H1 (cell line): ENCODE measurements around the gene ZSCAN4. TPM values are rescaled to one million over a fixed set of nuclear protein-coding genes. Genes with fewer than 3 reads are reported as not detected.

Experiments used
- CTCF ChIA-PET: fragments of 300-600 bp; sonication (Branson Sonifier 250); formaldehyde crosslinking; loops from one replicate; lab custom pipeline; 2021; ENCODE audit not compliant: partially characterized antibody; lab: Charles Lee
- POLR2A ChIA-PET: fragments of 300-600 bp; sonication (Branson Sonifier 250); formaldehyde crosslinking; loops from one replicate; lab custom pipeline; 2021; ENCODE audit warnings: inconsistent platforms; ENCODE audit not compliant: partially characterized antibody; lab: Charles Lee
- DNase-seq, 2 experiments: peaks; one replicate each; pipeline versions ENCODE4 v3.0.0 to v3.0.0-alpha.2; 2010 to 2022; ENCODE audit warnings: low spot score in 2 of 2, low read depth in 1 of 2, mixed read lengths in 1 of 2
- FAIRE-seq: peaks from 2 replicates; lab custom pipeline; 2011; peaks lifted over from hg19 to GRCh38; lab: Jason Lieb, UNC
- H2AFZ ChIP-seq: 2 replicates; pipeline ENCODE4 v1.8.1; 2012; ENCODE audit warnings: low read length, inconsistent platforms
- H2AK5ac ChIP-seq: 2 replicates; pipeline ENCODE4 v1.6.1; 2013; ENCODE audit warnings: low read depth, low read length
- H2BK120ac ChIP-seq: replicated peaks from 2 replicates; pipeline ENCODE3; 2013; ENCODE audit warnings: low read depth, low read length, inconsistent platforms
- H2BK12ac ChIP-seq: 2 replicates; pipeline ENCODE4 v1.6.1; 2013; ENCODE audit warnings: low read depth, low read length
- H2BK15ac ChIP-seq: 2 replicates; pipeline ENCODE4 v1.6.1; 2013; ENCODE audit warnings: low read length
- H2BK20ac ChIP-seq: 2 replicates; pipeline ENCODE4 v1.6.1; 2013; ENCODE audit warnings: low read length
- H2BK5ac ChIP-seq: 2 replicates; pipeline ENCODE4 v1.6.1; 2013; ENCODE audit warnings: low read depth, low read length
- H3K14ac ChIP-seq: 2 replicates; pipeline ENCODE4 v1.6.1; 2013; ENCODE audit warnings: inconsistent platforms; ENCODE audit not compliant: insufficient read length
- H3K18ac ChIP-seq: 2 replicates; pipeline ENCODE4 v1.6.1; 2013; ENCODE audit warnings: low read length; ENCODE audit errors: extremely low read depth
- H3K23ac ChIP-seq: 2 replicates; pipeline ENCODE4 v1.6.1; 2013; ENCODE audit warnings: inconsistent platforms; ENCODE audit not compliant: insufficient read length
- H3K23me2 ChIP-seq: 2 replicates; pipeline ENCODE4 v1.6.1; 2013; ENCODE audit warnings: low read depth, low read length
- H3K27ac ChIP-seq: 2 replicates; pipeline ENCODE4 v1.6.1; 2011; ENCODE audit warnings: low read depth, low read length, inconsistent platforms
- H3K27me3 ChIP-seq, 4 experiments: replicated peaks in 1 of 4; 1 replicate in 1 of 4; 2 replicates in 3 of 4; pipeline versions ENCODE4 v1.6.1 to v1.8.1; 2011 to 2013; ENCODE audit warnings: low read length in 3 of 4, mild to moderate bottlenecking in 3 of 4, inconsistent platforms in 2 of 4, mixed read lengths in 2 of 4, moderate library complexity in 1 of 4; ENCODE audit not compliant: control insufficient read depth in 3 of 4, insufficient read depth in 3 of 4; ENCODE audit errors: extremely low read depth in 1 of 4
- H3K36me3 ChIP-seq, 4 experiments: 2 replicates each; pipeline versions ENCODE4 v1.6.1 to v1.8.1; 2011 to 2013; ENCODE audit warnings: mild to moderate bottlenecking in 4 of 4, low read length in 3 of 4, moderate library complexity in 2 of 4, control low read depth in 1 of 4, inconsistent platforms in 1 of 4; ENCODE audit not compliant: insufficient read depth in 4 of 4, control insufficient read depth in 2 of 4
- H3K4ac ChIP-seq: replicated peaks from 2 replicates; pipeline ENCODE3; 2013; ENCODE audit warnings: low read length, low read depth, mixed read lengths, inconsistent platforms; ENCODE audit not compliant: insufficient read length
- H3K4me1 ChIP-seq, 4 experiments: replicated peaks in 1 of 4; 1 replicate in 1 of 4; 2 replicates in 3 of 4; pipeline versions ENCODE4 v1.6.1 to v1.8.1; 2011 to 2013; ENCODE audit warnings: low read length in 3 of 4, inconsistent platforms in 2 of 4, mixed read lengths in 1 of 4; ENCODE audit not compliant: insufficient read depth in 4 of 4, control insufficient read depth in 3 of 4
- H3K4me2 ChIP-seq, 2 experiments: 2 replicates each; pipeline versions ENCODE4 v1.6.1 to v1.8.1; 2011 to 2013; ENCODE audit warnings: low read depth in 2 of 2, low read length in 2 of 2, control low read depth in 1 of 2, inconsistent platforms in 1 of 2, mild to moderate bottlenecking in 1 of 2; ENCODE audit not compliant: insufficient read depth in 1 of 2
- H3K4me3 ChIP-seq, 4 experiments: fragments of 200-600, 300-600 bp in 1 of 4; sonication (generic), shearing (Covaris generic), sonication (Bioruptor Twin) in 1 of 4; 2 replicates each; pipeline versions ENCODE4 v1.5.1 to v1.8.1; 2011 to 2016; ENCODE audit warnings: low read length in 4 of 4, low read depth in 3 of 4, control low read depth in 2 of 4, inconsistent platforms in 2 of 4, mild to moderate bottlenecking in 2 of 4, mixed read lengths in 1 of 4, moderate library complexity in 1 of 4; ENCODE audit not compliant: insufficient read depth in 2 of 4; ENCODE audit errors: extremely low read depth in 1 of 4
- H3K56ac ChIP-seq: replicated peaks from 2 replicates; pipeline ENCODE3; 2013; ENCODE audit warnings: low read depth, mild to moderate bottlenecking, mixed read lengths, low read length, inconsistent platforms; ENCODE audit not compliant: insufficient read length
- H3K79me1 ChIP-seq: 2 replicates; pipeline ENCODE4 v1.6.1; 2013; ENCODE audit warnings: low read depth, low read length, control low read depth
- H3K79me2 ChIP-seq, 2 experiments: 2 replicates each; pipeline versions ENCODE4 v1.6.1 to v1.8.1; 2012 to 2013; ENCODE audit warnings: low read length in 2 of 2, mild to moderate bottlenecking in 2 of 2, inconsistent platforms in 1 of 2; ENCODE audit not compliant: insufficient read depth in 2 of 2, control insufficient read depth in 1 of 2
- H3K9ac ChIP-seq, 4 experiments: replicated peaks in 1 of 4; 1 replicate in 1 of 4; 2 replicates in 3 of 4; pipeline versions ENCODE4 v1.6.1 to v1.8.1; 2011 to 2013; ENCODE audit warnings: low read depth in 3 of 4, low read length in 3 of 4, control low read depth in 2 of 4, mild to moderate bottlenecking in 2 of 4, moderate library complexity in 2 of 4, inconsistent platforms in 1 of 4; ENCODE audit errors: extremely low read depth in 1 of 4
- H3K9me3 ChIP-seq, 2 experiments: 2 replicates each; pipeline versions ENCODE4 v1.6.1 to v1.8.1; 2012 to 2013; ENCODE audit warnings: mild to moderate bottlenecking in 2 of 2, moderate library complexity in 2 of 2, control low read depth in 1 of 2, inconsistent platforms in 1 of 2, low read depth in 1 of 2, low read length in 1 of 2, mixed read lengths in 1 of 2; ENCODE audit not compliant: insufficient read depth in 2 of 2
- H4K20me1 ChIP-seq, 2 experiments: replicated peaks in 1 of 2; 2 replicates each; pipeline versions ENCODE3 to v1.8.1; 2011 to 2013; ENCODE audit warnings: inconsistent platforms in 2 of 2, low read length in 2 of 2, mild to moderate bottlenecking in 1 of 2; ENCODE audit not compliant: insufficient read depth in 2 of 2, control insufficient read depth in 1 of 2
- H4K5ac ChIP-seq: 2 replicates; pipeline ENCODE4 v1.6.1; 2013; ENCODE audit warnings: low read length, low read depth, mixed read lengths, inconsistent platforms; ENCODE audit not compliant: insufficient read length
- H4K8ac ChIP-seq: 2 replicates; pipeline ENCODE4 v1.8.0; 2013; ENCODE audit warnings: mild to moderate bottlenecking, moderate library complexity, low read length, inconsistent platforms; ENCODE audit not compliant: insufficient read depth; ENCODE audit errors: extremely low read depth
- H4K91ac ChIP-seq: replicated peaks from 2 replicates; pipeline ENCODE3; 2013; ENCODE audit warnings: low read length, mixed read lengths, inconsistent platforms; ENCODE audit not compliant: insufficient read length
- BCL11A ChIP-seq, 2 experiments: IDR thresholded peaks; one replicate each; pipeline ENCODE4 v1.6.1; 2011; ENCODE audit warnings: low read depth in 2 of 2, low read length in 2 of 2, mild to moderate bottlenecking in 2 of 2
- CHD1 ChIP-seq: IDR thresholded peaks from 2 replicates; pipeline ENCODE4 v1.6.1; 2012; ENCODE audit warnings: low read depth, low read length, improper control_type of control experiment
- CREB1 ChIP-seq: IDR thresholded peaks from 2 replicates; pipeline ENCODE4 v1.6.1; 2012; ENCODE audit warnings: inconsistent platforms
- HDAC2 ChIP-seq, 2 experiments: fragments of 300-600 bp in 1 of 2; sonication (generic) in 1 of 2; IDR thresholded peaks; 2 replicates each; pipeline ENCODE4 v1.6.1; 2011 to 2012; ENCODE audit warnings: low read depth in 2 of 2, low read length in 2 of 2, mild to moderate bottlenecking in 2 of 2, moderate library complexity in 2 of 2, borderline replicate concordance in 1 of 2, inconsistent platforms in 1 of 2
- HDAC6 ChIP-seq: IDR thresholded peaks from one replicate; pipeline ENCODE4 v1.7.1; 2012; ENCODE audit warnings: low read depth, mild to moderate bottlenecking, inconsistent platforms, low read length, moderate library complexity
- JUN ChIP-seq: IDR thresholded peaks from 2 replicates; pipeline ENCODE4 v1.6.1; 2011; ENCODE audit warnings: low read depth, mild to moderate bottlenecking, improper control_type of control experiment, low read length
- POLR2AphosphoS5 ChIP-seq: IDR thresholded peaks from 2 replicates; pipeline ENCODE4 v1.6.1; 2011; ENCODE audit warnings: low read depth, low read length
- POU5F1 ChIP-seq: IDR thresholded peaks from 2 replicates; pipeline ENCODE4 v1.6.1; 2011; ENCODE audit warnings: low read depth, mild to moderate bottlenecking, low read length, moderate library complexity
- RAD21 ChIP-seq, 2 experiments: IDR thresholded peaks in 1 of 2; conservative IDR thresholded peaks in 1 of 2; 2 replicates each; pipeline ENCODE4 v1.6.1; 2011; ENCODE audit warnings: low read depth in 2 of 2, low read length in 2 of 2, improper control_type of control experiment in 1 of 2, inconsistent platforms in 1 of 2, mild to moderate bottlenecking in 1 of 2, moderate library complexity in 1 of 2
- SIRT6 ChIP-seq: IDR thresholded peaks from one replicate; pipeline ENCODE4 v1.7.1; 2012; ENCODE audit warnings: low read length, inconsistent platforms
- SP1 ChIP-seq: IDR thresholded peaks from 2 replicates; pipeline ENCODE4 v1.6.1; 2011; ENCODE audit warnings: low read depth, low read length
- SP2 ChIP-seq: IDR thresholded peaks from 2 replicates; pipeline ENCODE4 v1.6.1; 2012; ENCODE audit warnings: mild to moderate bottlenecking, low read length, inconsistent platforms
- TAF1 ChIP-seq: IDR thresholded peaks from 2 replicates; pipeline ENCODE4 v1.6.1; 2011; ENCODE audit warnings: mild to moderate bottlenecking, low read depth, low read length
- WGBS, 2 experiments: shearing (Covaris generic) in 1 of 2; methylation state at CpG; one replicate each; pipeline versions ENCODE4 v1.1.6 to v1.1.7; 2013 to 2015; ENCODE audit warnings: low lambda C conversion rate in 2 of 2, mixed read lengths in 2 of 2, inconsistent platforms in 1 of 2, low coverage in 1 of 2, missing lambda C conversion rate in 1 of 2; ENCODE audit not compliant: insufficient replicate concordance in 2 of 2, insufficient coverage in 1 of 2, insufficient read length in 1 of 2; ENCODE audit errors: extremely low coverage in 1 of 2, missing lambda C conversion rate in 1 of 2; 5-methylcytosine and 5-hydroxymethylcytosine counted together
- polyA plus RNA-seq, 7 experiments: library from polyadenylated mRNA; depleted of rRNA in 3 of 7; stranded (reverse) in 5 of 7; unstranded in 2 of 7; fragments of >200 nt in 5 of 7; fragments of 200-250 nt in 2 of 7; gene quantifications; 1 replicate in 5 of 7; 2 replicates in 1 of 7; 4 replicates in 1 of 7; pipeline versions ENCODE4 v1.2.1 to v1.2.3, GENCODE V29; 2011 to 2013; ENCODE audit warnings: missing spikeins in 2 of 7, mixed read lengths in 2 of 7
- total RNA-seq: library from RNA; stranded (reverse); fragmentation: NEBNext Ultra II Directional; extraction: Animal tissue kit (Norgen Biotek cat#: 25700); gene quantifications from 2 replicates; pipeline ENCODE4 v1.2.1, GENCODE V29; 2021
- TF ChIP-seq, protein P1 (sequence below): IDR thresholded peaks from 2 replicates; pipeline ENCODE4 v1.6.1; 2011; ENCODE audit warnings: low read depth, mild to moderate bottlenecking, low read length; ENCODE audit not compliant: insufficient read depth

ZSCAN4 gene
- total and polyA plus RNA-seq, 2 of the 8 experiments (the other 6 are each of a cell fraction or from before 2014, with no cell fraction given), result not detected

DNA sequence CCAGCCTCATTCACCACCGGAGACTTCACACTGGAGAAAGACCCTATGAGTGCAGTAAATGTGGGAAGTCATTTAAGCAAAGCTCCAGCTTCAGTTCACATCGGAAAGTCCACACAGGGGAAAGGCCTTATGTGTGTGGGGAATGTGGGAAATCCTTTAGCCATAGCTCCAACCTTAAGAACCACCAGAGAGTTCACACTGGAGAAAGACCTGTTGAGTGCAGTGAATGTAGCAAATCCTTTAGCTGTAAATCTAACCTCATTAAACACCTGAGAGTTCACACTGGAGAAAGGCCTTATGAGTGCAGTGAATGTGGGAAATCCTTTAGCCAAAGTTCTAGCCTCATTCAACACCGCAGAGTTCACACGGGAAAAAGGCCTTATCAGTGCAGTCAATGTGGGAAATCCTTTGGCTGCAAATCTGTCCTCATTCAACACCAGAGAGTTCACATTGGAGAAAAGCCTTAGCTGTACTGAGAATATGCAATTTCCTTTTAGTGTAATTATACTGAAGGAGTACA lies 27.0 kb upstream of the ZSCAN4 start:
- Histone ChIP-seq H3K9ac (no peak overlapping the region), H3K27me3 (peaks cover 0 to 2% (median 0%) of the 10 kb centered on the region in 4 experiments; a peak in 1 of 7 replicates), H3K4me2 (no peak overlapping the region), H2BK15ac (no peak overlapping the region), H2BK120ac (no peak overlapping the region), H3K4me3 (no peak overlapping the region), H4K8ac (no peak overlapping the region), H3K18ac (no peak overlapping the region), H3K4ac (no peak overlapping the region), H3K14ac (no peak overlapping the region), H4K20me1 (no peaks in the 10 kb centered on the region), H3K27ac (no peak overlapping the region), H2AFZ (no peak overlapping the region), H2BK12ac (no peak overlapping the region), H3K4me1 (no peaks in the 10 kb centered on the region), H3K23me2 (no peaks in the 10 kb centered on the region), H3K36me3 (peaks cover 10 to 43% (median 27%) of the 10 kb centered on the region in 4 experiments; a peak in 7 of 8 replicates), H2BK20ac (no peak overlapping the region), H3K79me1 (no peaks in the 10 kb centered on the region), H3K23ac (no peak overlapping the region), H3K79me2 (no peaks in the 10 kb centered on the region), H2BK5ac (no peak overlapping the region), H4K5ac (no peak overlapping the region), H2AK5ac (no peak overlapping the region), H4K91ac (no peak overlapping the region), H3K9me3 (peaks cover 15 to 17% of the 10 kb centered on the region in 2 experiments), H3K56ac (no peak overlapping the region)
- DNase-seq, result peak in 1 of 2 experiments; percentile 2
- POLR2A ChIA-PET, result interaction anchor here (1.2 to 1.3 kb wide), 2 partner anchors 9 to 40 kb away, joined by 3 read pairs; partner anchors contain the start of genes ZNF211 and ZNF551
- WGBS, 2 experiments, result 99% methylated on average over 4 of the region's 4 CpGs; no CpG with 5 or more reads in 1 of the 2 experiments
- FAIRE-seq, result no peak
- CTCF ChIA-PET, result interaction anchor here (0.5 to 0.6 kb wide), 4 partner anchors 17 to 177 kb away, joined by 3 to 4 read pairs (median 3); no protein-coding TSS in a partner anchor
- TF ChIP-seq POLR2AphosphoS5, result no peak
- no peak for TF ChIP-seq RAD21 (IDR thresholded peaks at IDR 0.05 in 1 of 2, conservative IDR thresholded peaks at IDR 0.05 in 1 of 2; ENCODE audit: low read depth in 2 of 2, low read length in 2 of 2)
- TF ChIP-seq SIRT6, result no peak
- TF ChIP-seq JUN, result no peak
- no peak for TF ChIP-seq CHD1
- TF ChIP-seq HDAC6, result no peak
- no peak for TF ChIP-seq TAF1
- no peak for TF ChIP-seq POU5F1
- TF ChIP-seq SP2, result no peak
- no peak for TF ChIP-seq BCL11A (IDR thresholded peaks at IDR 0.05; ENCODE audit: low read depth in 2 of 2, low read length in 2 of 2)
- TF ChIP-seq SP1, result no peak
- no peak for TF ChIP-seq HDAC2 (IDR thresholded peaks at IDR 0.05; ENCODE audit: borderline replicate concordance in 1 of 2, low read depth in 2 of 2, low read length in 2 of 2)
- no peak for TF ChIP-seq CREB1
- TF ChIP-seq, protein P1, sequence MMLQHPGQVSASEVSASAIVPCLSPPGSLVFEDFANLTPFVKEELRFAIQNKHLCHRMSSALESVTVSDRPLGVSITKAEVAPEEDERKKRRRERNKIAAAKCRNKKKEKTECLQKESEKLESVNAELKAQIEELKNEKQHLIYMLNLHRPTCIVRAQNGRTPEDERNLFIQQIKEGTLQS, result no peak
